Fibroblast of skin of abdomen (primary cell): Measurements from ENCODE around the gene GRHL3.
A peak's percentile ranks its signal among the peaks of the same experiment; 100 is the strongest.

Experiments used
- DNase-seq: peaks from one replicate; pipeline ENCODE4 v3.0.0-alpha.2; 2013

Gene GRHL3

GRCh38 chr1:24318615-24319311 is 394 bp upstream of the GRHL3 start:
- no peak for DNase-seq

GRCh38 chr1:24319962-24320361 is 805 bp downstream of the GRHL3 start:
- DNase-seq, result no peak

GRCh38 chr1:24321126-24321525 is 2.0 kb downstream of the GRHL3 start:
- DNase-seq, result no peak

- peak; percentile 93 for DNase-seq
Measured at GRCh38 chr1:24321697-24322469, 2.7 kb downstream of the GRHL3 start.

GRCh38 chr1:24322470-24323177 is 3.5 kb downstream of the GRHL3 start:
- peak; percentile 30 for DNase-seq

- DNase-seq, result no peak
Measured at GRCh38 chr1:24323281-24323680, 4.1 kb downstream of the GRHL3 start.

- DNase-seq, result no peak
Measured at GRCh38 chr1:24324903-24325302, 5.7 kb downstream of the GRHL3 start.

- no peak for DNase-seq
Measured at GRCh38 chr1:24325587-24326449, 6.7 kb downstream of the GRHL3 start.

GRCh38 chr1:24327486-24327885 is 8.3 kb downstream of the GRHL3 start:
- DNase-seq, result no peak

GRCh38 chr1:24327891-24328290 is 8.7 kb downstream of the GRHL3 start:
- DNase-seq, result peak; percentile 17

- DNase-seq, result no peak
Measured at GRCh38 chr1:24329331-24329730, 10.2 kb downstream of the GRHL3 start.

- DNase-seq, result peak; percentile 74
Measured at GRCh38 chr1:24329797-24330543, 10.8 kb downstream of the GRHL3 start.

GRCh38 chr1:24331961-24332673 is 13.0 kb downstream of the GRHL3 start:
- DNase-seq, result no peak

- DNase-seq, result no peak
Measured at GRCh38 chr1:24336075-24336474, 16.9 kb downstream of the GRHL3 start.

GRCh38 chr1:24337455-24337854 is 18.3 kb downstream of the GRHL3 start:
- no peak for DNase-seq

- DNase-seq, result no peak
Measured at GRCh38 chr1:24338447-24338846, 19.3 kb downstream of the GRHL3 start.

- DNase-seq, result no peak
Measured at GRCh38 chr1:24339996-24340395, 20.8 kb downstream of the GRHL3 start.

- no peak for DNase-seq
Measured at GRCh38 chr1:24340770-24341169, 21.6 kb downstream of the GRHL3 start.

GRCh38 chr1:24341260-24341659 is 22.1 kb downstream of the GRHL3 start:
- no peak for DNase-seq

GRCh38 chr1:24343412-24344089 is 24.4 kb downstream of the GRHL3 start:
- DNase-seq, result no peak
